GM13977 (cell line): ENCODE data around the gene SELENOW.

ENCODE experiments used
- DNase-seq: peaks from one replicate; pipeline ENCODE4 v3.0.0; 2012; ENCODE audit warnings: low spot score
- in situ Hi-C: fragments of 300-500 bp; cut with MboI; formaldehyde crosslinking; loops from one replicate; pipeline ENCODE4 v1.12.0; 2022; ENCODE audit warnings: low sequenced_read_pairs, low pct_unique_long_range_greater_than_20kb, mixed read lengths, inconsistent platforms; ENCODE audit not compliant: unreplicated experiment
- TF ChIP-seq, protein P1 (sequence below): IDR thresholded peaks from 2 replicates; pipeline ENCODE4 v1.5.1; 2012; ENCODE audit warnings: mild to moderate bottlenecking, control low read depth; ENCODE audit not compliant: insufficient read depth; ENCODE audit errors: extremely low read depth, missing control alignments

The SELENOW gene

GRCh38 chr19:47756953-47757608 lies 21.4 kb upstream of the SELENOW start:
- no peak for DNase-seq
- TF ChIP-seq, protein P1, sequence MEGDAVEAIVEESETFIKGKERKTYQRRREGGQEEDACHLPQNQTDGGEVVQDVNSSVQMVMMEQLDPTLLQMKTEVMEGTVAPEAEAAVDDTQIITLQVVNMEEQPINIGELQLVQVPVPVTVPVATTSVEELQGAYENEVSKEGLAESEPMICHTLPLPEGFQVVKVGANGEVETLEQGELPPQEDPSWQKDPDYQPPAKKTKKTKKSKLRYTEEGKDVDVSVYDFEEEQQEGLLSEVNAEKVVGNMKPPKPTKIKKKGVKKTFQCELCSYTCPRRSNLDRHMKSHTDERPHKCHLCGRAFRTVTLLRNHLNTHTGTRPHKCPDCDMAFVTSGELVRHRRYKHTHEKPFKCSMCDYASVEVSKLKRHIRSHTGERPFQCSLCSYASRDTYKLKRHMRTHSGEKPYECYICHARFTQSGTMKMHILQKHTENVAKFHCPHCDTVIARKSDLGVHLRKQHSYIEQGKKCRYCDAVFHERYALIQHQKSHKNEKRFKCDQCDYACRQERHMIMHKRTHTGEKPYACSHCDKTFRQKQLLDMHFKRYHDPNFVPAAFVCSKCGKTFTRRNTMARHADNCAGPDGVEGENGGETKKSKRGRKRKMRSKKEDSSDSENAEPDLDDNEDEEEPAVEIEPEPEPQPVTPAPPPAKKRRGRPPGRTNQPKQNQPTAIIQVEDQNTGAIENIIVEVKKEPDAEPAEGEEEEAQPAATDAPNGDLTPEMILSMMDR = no peak
- in situ Hi-C loops = no loop called here

GRCh38 chr19:47757617-47758442 lies 20.7 kb upstream of the SELENOW start:
- in situ Hi-C loops = no loop called here
- no peak for DNase-seq
- TF ChIP-seq, protein P1 = no peak

GRCh38 chr19:47758443-47758804 lies 20.1 kb upstream of the SELENOW start:
- TF ChIP-seq, protein P1 = no peak
- no peak for DNase-seq
- in situ Hi-C loops = no loop called here

DNA sequence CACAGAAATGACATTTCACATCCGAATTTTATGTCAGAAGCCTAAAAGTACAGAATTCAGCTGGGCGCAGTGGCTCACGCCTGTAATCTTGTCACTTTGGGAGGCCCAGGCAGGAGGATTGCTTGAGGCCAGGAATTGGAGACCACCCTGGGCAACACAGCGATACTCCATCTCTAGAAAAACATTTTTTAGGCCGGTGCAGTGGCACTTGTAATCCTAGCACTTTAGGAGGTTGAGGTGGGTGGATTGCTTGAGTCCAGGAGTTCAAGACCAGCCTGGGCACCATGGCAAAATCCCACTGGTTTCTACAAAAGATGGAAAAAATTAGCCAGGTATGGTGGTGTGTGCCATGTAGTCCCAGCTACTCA lies 17.9 kb upstream of the SELENOW start:
- in situ Hi-C loops = no loop called here
- DNase-seq = no peak
- TF ChIP-seq, protein P1 = no peak

DNA sequence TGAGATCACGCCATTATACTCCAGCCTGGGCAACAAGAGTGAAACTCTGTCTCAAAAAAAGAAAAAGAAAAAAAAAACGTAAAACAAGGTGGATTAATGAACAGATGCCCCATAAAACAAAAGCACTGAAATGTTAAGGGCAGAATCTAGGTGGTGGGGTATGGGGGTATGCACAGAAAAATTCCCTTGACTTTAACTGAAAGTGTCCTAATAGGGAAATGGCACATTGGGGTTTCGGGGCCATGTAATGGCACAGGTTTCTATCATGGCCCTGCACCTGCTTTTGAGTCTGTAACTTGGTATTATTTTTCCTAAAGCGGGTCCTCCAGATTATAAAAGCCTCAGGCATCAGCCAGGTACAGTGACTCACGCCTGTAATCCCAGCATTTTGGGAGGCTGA lies 16.9 kb upstream of the SELENOW start:
- TF ChIP-seq, protein P1 = no peak
- in situ Hi-C loops = no loop called here
- DNase-seq = no peak

- no peak for DNase-seq
- TF ChIP-seq, protein P1 = no peak
- in situ Hi-C loops = no loop called here
Observed at GRCh38 chr19:47762151-47762550, 16.4 kb upstream of the SELENOW start.
